PC-3 (cell line): ENCODE measurements around the gene TMEM214.

Experiments used
- EZH2phosphoT487 ChIP-seq: fragments of 300-600 bp; sonication (generic); IDR thresholded peaks from 2 replicates; pipeline ENCODE4 v1.6.1; 2018; ENCODE audit warnings: mild to moderate bottlenecking, antibody characterized with exemption, low read length, borderline replicate concordance
- TF ChIP-seq, protein P1 (sequence below): fragments of 300-600 bp; sonication (generic); conservative IDR thresholded peaks from 2 replicates; pipeline ENCODE4 v1.5.1; 2017; ENCODE audit warnings: antibody characterized with exemption, low read depth, mild to moderate bottlenecking, low read length

GRCh38 chr2:27050996-27051901 is 18.5 kb downstream of the TMEM214 start, which contains the start of gene AGBL5:
- no peak for TF ChIP-seq EZH2phosphoT487
- TF ChIP-seq, protein P1, sequence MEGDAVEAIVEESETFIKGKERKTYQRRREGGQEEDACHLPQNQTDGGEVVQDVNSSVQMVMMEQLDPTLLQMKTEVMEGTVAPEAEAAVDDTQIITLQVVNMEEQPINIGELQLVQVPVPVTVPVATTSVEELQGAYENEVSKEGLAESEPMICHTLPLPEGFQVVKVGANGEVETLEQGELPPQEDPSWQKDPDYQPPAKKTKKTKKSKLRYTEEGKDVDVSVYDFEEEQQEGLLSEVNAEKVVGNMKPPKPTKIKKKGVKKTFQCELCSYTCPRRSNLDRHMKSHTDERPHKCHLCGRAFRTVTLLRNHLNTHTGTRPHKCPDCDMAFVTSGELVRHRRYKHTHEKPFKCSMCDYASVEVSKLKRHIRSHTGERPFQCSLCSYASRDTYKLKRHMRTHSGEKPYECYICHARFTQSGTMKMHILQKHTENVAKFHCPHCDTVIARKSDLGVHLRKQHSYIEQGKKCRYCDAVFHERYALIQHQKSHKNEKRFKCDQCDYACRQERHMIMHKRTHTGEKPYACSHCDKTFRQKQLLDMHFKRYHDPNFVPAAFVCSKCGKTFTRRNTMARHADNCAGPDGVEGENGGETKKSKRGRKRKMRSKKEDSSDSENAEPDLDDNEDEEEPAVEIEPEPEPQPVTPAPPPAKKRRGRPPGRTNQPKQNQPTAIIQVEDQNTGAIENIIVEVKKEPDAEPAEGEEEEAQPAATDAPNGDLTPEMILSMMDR, result no peak
